Measurements from ENCODE around the gene NELL1. TPM values are rescaled to one million over a fixed set of nuclear protein-coding genes. Genes with fewer than 3 reads are reported as not detected.

Gene NELL1
- total and polyA plus RNA-seq, 2 donors (not counting 3 experiments of a cell fraction or from before 2014, with no cell fraction given) = not detected

GRCh38 chr11:21622566-21622965 is 953.2 kb downstream of the NELL1 start:
- BruUV-seq (replicated peaks) = no TSS peak
- no peaks in the 10 kb centered on the region for H3K9me1 ChIP-seq (replicated peaks; ENCODE audit: control insufficient read depth, extremely low read depth, insufficient read depth, low read length)
- DNase-seq (ENCODE audit: low read depth, low spot score) = no peak
- POLR2A ChIA-PET = no interaction called here
- no peak overlapping the region for H3K9ac ChIP-seq (replicated peaks; ENCODE audit: extremely low read depth, insufficient read depth, low read length)
- H3K4me2 ChIP-seq (ENCODE audit: insufficient read depth, low read length) = no peak overlapping the region
- CTCF ChIA-PET = no interaction called here
- no peaks in the 10 kb centered on the region for H3K4me1 ChIP-seq (ENCODE audit: control insufficient read depth, extremely low read depth, insufficient read depth, low read length)
- H3K36me3 ChIP-seq (ENCODE audit: control insufficient read depth in 2 of 2, extremely low read depth in 1 of 2, insufficient read depth in 2 of 2, low read length in 2 of 2) = no peaks in the 10 kb centered on the region
- H4K20me1 ChIP-seq (replicated peaks; ENCODE audit: control insufficient read depth, extremely low read depth, insufficient read depth, low read length) = no peaks in the 10 kb centered on the region
- H3K27ac ChIP-seq (ENCODE audit: insufficient read depth, low read depth, low read length) = no peak overlapping the region
- TF ChIP-seq EZH2 (IDR thresholded peaks at IDR 0.05; ENCODE audit: borderline replicate concordance, low read depth, low read length, severe bottlenecking) (no peak), MAX (IDR thresholded peaks at IDR 0.05; ENCODE audit: insufficient read depth, insufficient read length) (no peak), POLR2A (IDR thresholded peaks at IDR 0.05; ENCODE audit: low read depth, low read length) (no peak), MYC (IDR thresholded peaks at IDR 0.05; ENCODE audit: low read depth, low read length) (no peak), FOS (IDR thresholded peaks at IDR 0.05; ENCODE audit: borderline replicate concordance, insufficient read depth, low read length) (no peak), CTCF (IDR thresholded peaks at IDR 0.05; ENCODE audit: extremely low read depth in 1 of 2, insufficient read depth in 1 of 2, low read depth in 1 of 2, low read length in 2 of 2) (no peak), GATA2 (IDR thresholded peaks at IDR 0.05; ENCODE audit: insufficient read depth, insufficient read length, low read depth, low read length) (no peak), JUN (IDR thresholded peaks at IDR 0.05; ENCODE audit: borderline replicate concordance, insufficient read depth, insufficient read length, low read depth) (no peak), POLR2AphosphoS5 (IDR thresholded peaks at IDR 0.05; ENCODE audit: insufficient read depth, low read depth, low read length) (no peak)
- H3K79me2 ChIP-seq (ENCODE audit: control insufficient read depth, insufficient read depth, low read length) = no peaks in the 10 kb centered on the region
- no peaks in the 10 kb centered on the region for H3K27me3 ChIP-seq (ENCODE audit: control insufficient read depth in 2 of 2, insufficient read depth in 2 of 2, low read length in 2 of 2)
- H3K9me3 ChIP-seq (replicated peaks; ENCODE audit: control insufficient read depth, insufficient read depth, low read length) = no peaks in the 10 kb centered on the region
- dilution Hi-C loops (cut with MboI; ENCODE audit: extremely low pct_ligation_motif_present, low sequenced_read_pairs) = no loop called here
- intact Hi-C loops (cut with micrococcal nuclease) = no loop called here
- H3K4me3 ChIP-seq (replicated peaks in 1 of 3; ENCODE audit: insufficient read depth in 1 of 3, low read depth in 1 of 3, low read length in 3 of 3) = no peak overlapping the region
- FAIRE-seq = no peak
- no peak overlapping the region for H2AFZ ChIP-seq (ENCODE audit: low read depth, low read length)

Measured in endothelial cell of umbilical vein (primary cell).